HG03108 (cell line): ENCODE measurements around the gene ENAH.
A peak's percentile ranks its signal among the peaks of the same experiment; 100 is the strongest.

Source experiments
- ATAC-seq: cut with Tn5 transposase; IDR thresholded peaks from one replicate; pipeline ENCODE4 v1.9.1; 2021; ENCODE audit warnings: moderate library complexity; ENCODE audit not compliant: unreplicated experiment

The ENAH gene

DNA sequence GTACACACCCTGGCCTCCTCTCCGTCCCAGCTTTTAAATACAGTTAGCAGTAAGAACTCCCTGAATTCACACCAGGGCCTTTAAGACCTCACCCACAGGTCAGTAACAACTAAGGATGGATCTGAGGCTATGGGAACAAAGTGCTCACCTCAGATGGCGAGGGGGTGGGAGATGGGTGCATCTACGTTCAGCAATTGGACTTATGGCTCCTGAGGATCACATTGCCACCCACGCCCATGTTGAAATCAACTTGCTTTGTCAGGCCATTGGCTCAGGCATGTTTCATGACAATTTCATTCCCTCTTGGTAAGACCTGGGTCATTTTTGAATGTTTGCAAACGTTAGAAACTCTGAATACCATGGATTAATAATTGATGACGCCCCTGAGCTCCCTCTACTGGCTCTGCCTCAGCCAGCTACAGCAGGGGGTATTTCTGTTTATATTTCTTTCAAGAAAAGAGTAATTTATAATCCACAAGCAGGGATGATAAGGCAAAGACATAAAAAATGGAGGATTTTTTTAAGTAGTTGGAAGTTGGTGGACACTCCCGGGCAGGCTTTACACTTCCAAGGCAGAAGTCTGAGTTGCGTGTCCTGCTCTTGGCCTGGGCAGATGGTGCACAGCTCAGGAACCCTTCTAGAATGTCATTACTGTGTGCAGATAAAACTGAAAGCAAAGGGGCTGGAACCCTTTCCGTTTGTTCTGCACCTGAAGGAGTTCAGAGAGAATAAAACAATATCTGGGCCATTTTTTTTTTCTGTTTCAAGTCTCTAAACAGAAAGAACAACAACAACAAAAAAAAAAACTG is 211.4 kb downstream of the ENAH start:
- peak; percentile 34 for ATAC-seq

DNA sequence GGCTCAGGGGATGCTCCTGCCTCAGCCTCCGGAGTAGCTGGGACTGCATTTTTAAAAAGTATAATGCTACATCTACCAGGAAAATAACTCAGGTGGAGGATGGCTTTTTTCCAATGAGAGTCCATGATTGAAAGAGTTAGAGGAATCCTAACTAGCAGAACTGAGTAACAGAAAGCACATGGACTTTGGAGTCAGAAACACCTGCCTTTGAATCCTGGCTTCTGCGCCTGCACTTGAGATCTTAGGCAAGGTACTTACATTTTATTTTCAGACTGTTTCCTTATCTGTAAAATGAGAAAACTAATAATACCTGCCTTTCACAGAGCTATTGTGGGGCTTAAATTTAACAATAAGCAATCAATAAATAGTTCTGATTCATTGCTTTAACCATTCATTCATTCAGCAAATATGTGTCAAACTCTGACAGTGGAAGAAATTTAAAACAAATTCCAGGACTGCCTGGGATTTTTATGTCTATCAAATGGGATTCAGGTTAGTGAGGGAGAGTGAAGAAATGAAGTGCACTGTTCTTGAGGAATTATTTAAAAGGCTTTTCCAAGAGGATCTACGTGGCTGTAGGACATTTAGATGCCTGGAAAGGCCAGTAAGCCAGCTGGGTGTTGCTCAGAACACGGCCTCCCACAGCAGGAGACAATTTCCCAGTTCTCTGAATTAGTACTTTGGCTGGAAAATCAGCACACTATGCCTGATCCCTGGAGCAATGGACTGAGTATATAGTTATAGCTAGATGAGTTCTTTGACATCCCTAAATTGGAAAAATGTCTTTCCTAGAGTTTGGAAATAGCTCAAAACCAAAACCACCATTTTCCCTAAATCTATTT is 212.3 kb downstream of the ENAH start:
- ATAC-seq = no peak

DNA sequence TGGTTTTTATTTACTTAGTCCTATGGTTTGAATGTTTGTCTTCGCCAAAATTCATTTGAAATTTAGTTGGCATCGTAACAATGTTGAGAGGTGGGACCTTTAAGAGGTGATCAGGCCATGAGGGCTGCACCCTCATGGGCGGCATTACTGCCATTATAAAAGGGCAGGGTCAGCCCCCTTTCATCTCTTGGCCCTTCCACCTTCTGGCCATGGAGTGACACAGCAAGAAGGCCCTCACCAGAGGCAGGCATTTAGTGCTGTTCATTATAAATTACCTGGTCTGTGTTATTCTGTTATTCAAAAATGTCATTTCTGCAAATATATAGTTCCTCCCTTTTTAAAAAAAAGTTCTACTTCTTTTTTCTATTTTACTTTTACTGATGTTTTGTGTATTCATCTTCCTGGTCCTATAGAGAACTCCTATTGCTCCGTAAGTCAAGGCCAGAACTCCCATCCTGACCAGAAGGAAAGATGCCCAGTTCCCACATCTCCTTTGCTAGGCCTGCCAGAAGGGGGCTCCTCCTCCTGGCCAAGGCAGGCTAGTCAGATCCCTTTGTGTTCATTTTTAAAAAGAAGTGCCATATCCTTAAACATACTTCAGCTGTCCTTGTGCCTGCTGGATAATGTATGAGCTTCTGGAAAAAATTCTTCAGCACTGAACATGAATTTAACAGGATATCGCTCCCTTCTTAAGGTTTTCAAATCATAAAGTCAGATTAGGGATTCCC is 215.0 kb downstream of the ENAH start:
- no peak for ATAC-seq
